VCaP (cell line): ENCODE results near the gene MAGI1.

Experiments used
- H3K27ac ChIP-seq: fragments of 450-650 bp; 2 replicates; pipeline ENCODE4 v1.5.1; 2017
- TF ChIP-seq, protein P1 (sequence below): fragments of 450-650 bp; conservative IDR thresholded peaks from 2 replicates; pipeline ENCODE4 v1.5.1; 2017; ENCODE audit warnings: mild to moderate bottlenecking, moderate library complexity

Gene MAGI1

DNA sequence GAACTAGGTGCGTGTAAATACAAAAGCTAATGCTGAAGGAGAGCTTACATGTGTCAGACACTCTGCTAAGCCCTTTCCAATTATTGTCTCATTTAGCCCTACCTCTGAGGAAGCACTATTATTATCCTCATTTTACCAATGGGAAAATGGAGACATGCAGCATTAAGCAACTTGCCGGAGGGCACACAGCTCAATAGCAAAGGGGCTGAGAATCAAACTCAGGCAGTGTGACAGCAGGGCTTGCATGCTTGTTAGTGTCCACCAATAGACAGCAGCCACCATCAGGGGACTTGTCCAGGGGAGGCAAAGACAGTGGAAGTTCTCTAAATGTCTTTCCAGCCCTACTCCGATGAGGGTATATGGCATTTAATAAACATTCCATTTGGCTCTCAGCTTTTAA lies 548.6 kb downstream of the MAGI1 start:
- no peak overlapping the region for H3K27ac ChIP-seq
- TF ChIP-seq, protein P1, sequence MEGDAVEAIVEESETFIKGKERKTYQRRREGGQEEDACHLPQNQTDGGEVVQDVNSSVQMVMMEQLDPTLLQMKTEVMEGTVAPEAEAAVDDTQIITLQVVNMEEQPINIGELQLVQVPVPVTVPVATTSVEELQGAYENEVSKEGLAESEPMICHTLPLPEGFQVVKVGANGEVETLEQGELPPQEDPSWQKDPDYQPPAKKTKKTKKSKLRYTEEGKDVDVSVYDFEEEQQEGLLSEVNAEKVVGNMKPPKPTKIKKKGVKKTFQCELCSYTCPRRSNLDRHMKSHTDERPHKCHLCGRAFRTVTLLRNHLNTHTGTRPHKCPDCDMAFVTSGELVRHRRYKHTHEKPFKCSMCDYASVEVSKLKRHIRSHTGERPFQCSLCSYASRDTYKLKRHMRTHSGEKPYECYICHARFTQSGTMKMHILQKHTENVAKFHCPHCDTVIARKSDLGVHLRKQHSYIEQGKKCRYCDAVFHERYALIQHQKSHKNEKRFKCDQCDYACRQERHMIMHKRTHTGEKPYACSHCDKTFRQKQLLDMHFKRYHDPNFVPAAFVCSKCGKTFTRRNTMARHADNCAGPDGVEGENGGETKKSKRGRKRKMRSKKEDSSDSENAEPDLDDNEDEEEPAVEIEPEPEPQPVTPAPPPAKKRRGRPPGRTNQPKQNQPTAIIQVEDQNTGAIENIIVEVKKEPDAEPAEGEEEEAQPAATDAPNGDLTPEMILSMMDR: no peak

DNA sequence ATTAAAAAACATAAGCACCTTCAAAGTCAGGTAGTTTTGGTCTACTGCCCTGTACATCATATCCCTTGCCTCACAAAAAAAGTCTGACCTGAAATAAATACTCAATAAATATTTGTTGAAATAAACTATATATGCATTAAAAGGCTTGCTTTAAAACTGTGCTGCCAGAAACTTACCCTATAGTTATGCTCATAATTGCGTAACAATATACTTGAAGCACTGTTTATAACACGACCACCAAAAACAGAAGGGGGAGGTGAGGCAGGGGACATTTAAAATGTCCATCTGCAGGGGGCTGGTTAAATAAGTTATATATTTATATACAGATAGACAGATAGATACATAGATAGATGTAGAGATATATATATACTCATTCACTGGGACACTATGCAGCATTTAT lies 549.5 kb downstream of the MAGI1 start:
- no peak overlapping the region for H3K27ac ChIP-seq
- TF ChIP-seq, protein P1: no peak

DNA sequence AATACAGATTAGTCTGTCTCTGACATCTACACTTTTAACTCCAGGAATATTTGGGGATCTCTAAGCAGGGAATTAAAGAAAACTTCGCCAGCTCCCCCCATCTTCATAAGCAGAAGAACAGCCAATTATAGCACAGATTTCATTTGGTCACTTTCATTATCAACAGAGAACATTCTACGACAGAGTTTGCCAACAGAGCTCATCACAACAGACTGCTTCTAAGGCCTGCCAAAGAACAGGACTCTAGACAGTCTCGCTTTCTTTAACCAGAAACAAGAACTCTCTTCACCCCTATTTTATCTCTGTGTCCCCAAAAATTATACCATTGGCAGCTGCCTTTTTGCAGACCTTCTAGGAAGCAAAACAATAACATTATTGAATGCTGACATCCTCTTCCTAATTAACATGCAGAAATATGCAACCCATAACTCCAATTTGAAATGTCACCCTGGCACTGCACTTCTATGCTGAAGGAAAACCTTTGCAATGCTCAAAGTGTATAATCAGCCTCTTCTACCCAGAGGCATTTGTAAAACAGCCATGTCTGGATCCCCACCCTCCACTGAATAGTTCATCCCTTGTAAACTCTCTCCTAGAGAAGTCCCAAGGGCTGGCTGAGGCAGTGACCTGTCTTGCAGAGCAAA lies 552.8 kb downstream of the MAGI1 start:
- TF ChIP-seq, protein P1: no peak
- peak overlapping the region; percentile 92 for H3K27ac ChIP-seq

DNA sequence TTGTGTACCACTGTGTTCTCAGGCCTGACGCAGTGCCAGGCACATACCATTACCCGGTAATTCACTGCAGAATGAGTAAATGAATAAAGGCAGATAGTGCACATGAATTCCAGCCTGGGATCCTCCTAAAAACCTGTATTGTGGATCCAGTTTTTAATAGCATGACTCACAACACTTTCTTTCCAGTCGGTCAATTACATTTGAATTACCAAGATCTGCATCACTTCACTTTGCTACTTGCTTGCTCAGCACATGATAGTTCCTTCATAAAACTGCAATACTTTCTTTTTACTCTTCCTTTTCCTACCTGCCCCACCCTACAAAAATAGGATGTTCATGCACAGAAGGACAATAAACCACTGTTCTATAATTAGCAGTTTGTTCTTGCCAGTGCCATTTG lies 553.8 kb downstream of the MAGI1 start:
- peak overlapping the region; percentile 92 for H3K27ac ChIP-seq
- TF ChIP-seq, protein P1: no peak

DNA sequence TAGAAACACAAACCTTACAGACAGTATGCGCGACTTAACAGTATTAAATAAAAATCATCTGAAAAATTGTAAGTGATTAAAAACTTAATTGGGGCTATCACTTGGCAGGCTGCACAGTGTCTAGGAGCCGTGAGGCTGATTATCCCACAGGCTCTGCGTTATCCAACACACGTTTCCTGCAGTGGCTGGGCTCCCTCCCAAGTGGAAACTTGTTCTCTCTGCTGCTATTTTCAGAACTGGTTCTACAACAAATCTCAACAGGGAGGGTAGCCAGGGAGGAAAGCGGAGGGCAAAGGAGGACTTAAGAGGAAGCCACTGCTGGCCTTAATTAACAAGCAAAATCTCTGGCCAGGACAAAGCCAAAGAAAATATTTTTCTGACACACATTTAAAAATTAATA lies 555.2 kb downstream of the MAGI1 start:
- TF ChIP-seq, protein P1: no peak
- H3K27ac ChIP-seq: peak overlapping the region; percentile 92

DNA sequence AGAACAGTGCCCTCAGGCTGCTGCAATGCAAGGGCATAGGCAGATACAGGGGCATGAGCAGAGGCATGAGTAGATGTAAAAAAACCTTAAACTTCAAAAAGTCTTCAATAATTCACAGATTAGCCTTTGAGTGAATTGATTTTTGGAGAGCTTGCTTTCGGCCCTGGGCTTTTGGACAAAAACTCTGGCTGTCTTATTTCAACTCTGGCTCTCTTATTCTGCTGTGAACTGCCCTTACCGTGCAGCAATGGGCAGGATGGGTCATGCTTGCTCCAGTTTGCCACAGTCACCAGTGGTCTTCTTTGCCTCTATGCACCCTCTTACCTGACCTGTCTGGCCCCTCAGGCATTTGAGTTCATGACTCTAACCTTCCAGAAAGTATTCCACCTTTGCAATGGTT lies 555.7 kb downstream of the MAGI1 start:
- peak overlapping the region; percentile 92 for H3K27ac ChIP-seq
- TF ChIP-seq, protein P1: no peak

DNA sequence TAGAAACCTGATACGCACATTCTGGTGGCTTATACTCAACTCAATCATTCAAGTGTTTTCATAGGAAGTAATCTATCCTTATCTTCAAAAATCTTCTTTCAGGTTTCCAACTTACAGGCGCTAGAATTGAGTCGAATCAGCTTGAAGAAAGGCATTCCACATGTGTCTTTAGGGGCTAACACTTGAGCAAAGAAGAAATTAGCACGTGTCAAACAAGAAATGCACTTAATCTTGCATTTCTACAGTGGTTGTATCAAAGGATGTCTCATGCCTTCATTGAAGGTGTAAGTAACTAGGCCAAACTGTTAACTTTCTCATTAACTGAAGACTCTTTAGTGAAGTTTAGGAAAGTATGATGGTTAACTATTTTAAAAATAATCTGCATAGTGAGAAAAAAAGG lies 557.6 kb downstream of the MAGI1 start:
- TF ChIP-seq, protein P1: no peak
- no peak overlapping the region for H3K27ac ChIP-seq
